Stomach (tissue), 9 donors: ENCODE results near the gene COLEC12. TPM values are rescaled to one million over a fixed set of nuclear protein-coding genes. Genes with fewer than 3 reads are reported as not detected.
"Not testable (repeated sequence)": the region's sequence is repeated elsewhere in the genome, so short reads cannot be mapped to it uniquely, and the experiment has no call there.

ENCODE experiments used
- DNase-seq, 2 donors: peaks; one replicate each; pipeline versions ENCODE4 v3.0.0 to v3.0.0-alpha.2; 2013 to 2019
- H3K27ac ChIP-seq, 5 donors: fragments of 200-600 bp in 4 of 5; sonication (generic) in 4 of 5; one replicate each; pipeline ENCODE4 v1.5.1; 2013 to 2019; ENCODE audit warnings: mild to moderate bottlenecking in 1 of 5, moderate library complexity in 1 of 5
- H3K27me3 ChIP-seq, 3 donors: fragments of 200-600 bp; sonication (generic); one replicate each; pipeline ENCODE4 v1.5.1; 2017 to 2019; ENCODE audit warnings: mixed run types in 1 of 3
- H3K36me3 ChIP-seq, 4 donors: fragments of 200-600 bp; sonication (generic); 1 replicate in 3 of 4; 2 replicates in 1 of 4; pipeline ENCODE4 v1.5.1; 2016 to 2019
- H3K4me1 ChIP-seq, 4 donors: fragments of 200-600 bp; sonication (generic); one replicate each; pipeline ENCODE4 v1.5.1; 2016 to 2019
- H3K4me3 ChIP-seq, 4 donors: fragments of 200-600 bp; sonication (generic) in 3 of 4; one replicate each; pipeline ENCODE4 v1.5.1; 2016 to 2019; ENCODE audit warnings: mild to moderate bottlenecking in 1 of 4
- H3K9me3 ChIP-seq, 4 donors: fragments of 200-600 bp; sonication (generic); one replicate each; pipeline ENCODE4 v1.5.1; 2016 to 2019
- CTCF ChIP-seq, 7 experiments: fragments of 450-650 bp in 4 of 7; fragments of 200-600 bp in 3 of 7; sonication (generic) in 3 of 7; IDR thresholded peaks; one replicate each; pipeline ENCODE4 v1.5.1; 2016 to 2019; ENCODE audit warnings: antibody characterized with exemption in 7 of 7, control low read depth in 2 of 7, mild to moderate bottlenecking in 1 of 7
- EP300 ChIP-seq: sonication (generic); formaldehyde crosslinking; IDR thresholded peaks from one replicate; pipeline ENCODE4 v1.6.1; 2017; ENCODE audit warnings: antibody characterized with exemption
- POLR2A ChIP-seq, 4 donors: fragments of 450-650 bp; IDR thresholded peaks; one replicate each; pipeline ENCODE4 v1.6.1; 2016; ENCODE audit warnings: antibody characterized with exemption in 4 of 4, control low read depth in 2 of 4, mild to moderate bottlenecking in 1 of 4, moderate library complexity in 1 of 4
- POLR2AphosphoS5 ChIP-seq, 3 donors: sonication (generic); formaldehyde crosslinking; IDR thresholded peaks; one replicate each; pipeline ENCODE4 v1.6.1; 2016; ENCODE audit warnings: antibody characterized with exemption in 3 of 3
- WGBS, 5 donors: extraction: QIAGEN DNeasy Blood & Tissue Kit in 3 of 5; methylation state at CpG; one replicate each; pipeline versions ENCODE4 v1.1.5 to v1.1.7; 2013 to 2018; 5-methylcytosine and 5-hydroxymethylcytosine counted together
- intact Hi-C: fragments of 100-400 bp; cut with DNase I; formaldehyde crosslinking; loops from one replicate; pipeline ENCODE4 v1.15.1; 2023; ENCODE audit warnings: low total_unique reads
- polyA plus RNA-seq, 3 donors: library from polyadenylated mRNA; stranded (reverse); fragments of 200-250 nt; gene quantifications; one replicate each; pipeline ENCODE4 v1.2.3, GENCODE V29; 2013
- total RNA-seq, 5 donors: library from RNA; depleted of rRNA; stranded (reverse); fragments of >200 nt; gene quantifications; one replicate each; pipeline versions ENCODE4 v1.1.0 to v1.2.3, GENCODE V29; 2014 to 2016
- donor health status: healthy with polysubstance abuse.
- donor health status: Bipolar disorder and iron deficiency.
- donor health status: healthy.

Gene COLEC12
- total and polyA plus RNA-seq, 8 donors: 1.7 to 37.5 (median 5.6) TPM

DNA sequence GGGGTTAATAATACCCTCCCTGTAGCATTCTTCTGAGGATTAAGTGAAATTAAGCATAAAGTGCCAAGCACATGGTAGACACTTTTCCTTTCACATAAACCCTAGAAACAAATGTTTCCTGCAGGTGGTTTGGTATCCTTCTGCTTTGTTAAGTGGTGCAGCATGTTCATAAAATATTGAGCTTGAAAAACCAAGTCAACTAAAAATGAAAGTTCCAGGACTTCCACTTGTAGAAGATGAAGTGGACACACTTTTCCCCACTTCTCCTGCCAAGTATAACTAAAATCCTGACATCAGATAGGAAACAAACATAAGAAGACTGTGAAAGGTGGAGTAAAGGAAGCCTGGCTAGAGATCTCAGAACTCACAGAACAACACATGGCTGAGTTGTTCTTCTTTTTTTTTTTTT, 90.5 kb downstream of the COLEC12 start:
- Histone ChIP-seq H3K27ac (no peak overlapping the region), H3K4me3 (no peak overlapping the region), H3K27me3 (no peaks in the 10 kb centered on the region), H3K9me3 (peaks cover 0 to 4% (median 2%) of the 10 kb centered on the region in 4 donors), H3K36me3 (no peaks in the 10 kb centered on the region), H3K4me1 (peaks cover 0 to 4% (median 0%) of the 10 kb centered on the region in 4 donors)
- intact Hi-C loops: no loop called here
- DNase-seq: no peak
- no peak for TF ChIP-seq CTCF (IDR thresholded peaks at IDR 0.05)
- TF ChIP-seq EP300: no peak

- no peak for DNase-seq
- Histone ChIP-seq H3K36me3 (no peaks in the 10 kb centered on the region), H3K4me1 (peaks cover 0 to 4% (median 0%) of the 10 kb centered on the region in 4 donors), H3K9me3 (peaks cover 0 to 17% (median 6%) of the 10 kb centered on the region in 4 donors), H3K27me3 (no peaks in the 10 kb centered on the region), H3K4me3 (no peak overlapping the region), H3K27ac (no peak overlapping the region)
- 79 to 95% (median 83%) methylated on average over 1 of the region's 1 CpG for WGBS, 5 donors
- no peak for TF ChIP-seq POLR2AphosphoS5 (IDR thresholded peaks at IDR 0.05)
- intact Hi-C loops: no loop called here
These were observed 92.1 kb downstream of the COLEC12 start for GRCh38 chr18:408367-408766.

DNA sequence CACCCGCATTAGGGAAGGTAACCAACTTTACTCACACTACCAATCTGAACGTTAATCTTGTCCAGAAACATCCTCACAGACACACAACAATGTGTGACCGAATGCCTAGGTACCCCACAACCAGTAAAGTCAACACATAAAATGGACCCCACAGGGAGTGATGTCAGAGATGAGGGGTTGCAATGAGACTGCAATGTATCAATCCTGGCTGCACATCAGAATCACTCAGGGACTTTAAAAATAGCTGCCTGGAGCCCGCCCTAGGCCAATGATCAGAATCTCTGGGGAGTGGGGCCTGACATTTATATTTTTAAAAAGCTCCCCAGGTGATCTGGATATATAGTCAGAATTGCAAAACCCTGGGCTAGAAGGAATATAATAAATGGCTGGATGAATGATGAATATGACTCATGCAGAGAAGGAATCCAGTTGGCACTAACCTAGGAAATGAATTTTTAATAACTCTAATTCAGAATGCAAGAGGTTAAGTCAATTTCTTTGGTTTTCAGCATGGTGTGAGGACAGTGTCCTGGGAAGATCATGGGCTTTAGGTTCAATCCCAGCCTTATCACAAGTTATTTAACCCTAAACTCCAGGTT, 92.8 kb downstream of the COLEC12 start:
- Histone ChIP-seq H3K9me3 (peaks cover 0 to 17% (median 6%) of the 10 kb centered on the region in 4 donors), H3K4me1 (peaks cover 0 to 4% (median 0%) of the 10 kb centered on the region in 4 donors), H3K27ac (no peak overlapping the region), H3K36me3 (no peaks in the 10 kb centered on the region), H3K27me3 (no peaks in the 10 kb centered on the region), H3K4me3 (no peak overlapping the region)
- intact Hi-C loops: no loop called here
- TF ChIP-seq POLR2AphosphoS5 (IDR thresholded peaks at IDR 0.05) (no peak), CTCF (IDR thresholded peaks at IDR 0.05) (no peak)
- no peak for DNase-seq
- WGBS, 5 donors: 80 to 92% (median 88%) methylated on average over 4 of the region's 4 CpGs

GRCh38 chr18:407191-407590, 93.3 kb downstream of the COLEC12 start:
- no peak for DNase-seq
- 90 to 95% (median 91%) methylated on average over 3 of the region's 3 CpGs for WGBS, 5 donors
- H3K27me3 ChIP-seq: no peaks in the 10 kb centered on the region
- peaks cover 0 to 17% (median 6%) of the 10 kb centered on the region in 4 donors for H3K9me3 ChIP-seq
- TF ChIP-seq POLR2AphosphoS5 (IDR thresholded peaks at IDR 0.05): no peak
- TF ChIP-seq CTCF (IDR thresholded peaks at IDR 0.05): no peak
- TF ChIP-seq POLR2A (IDR thresholded peaks at IDR 0.05): no peak
- H3K4me1 ChIP-seq: peaks cover 0 to 4% (median 0%) of the 10 kb centered on the region in 4 donors
- intact Hi-C loops: no loop called here
- no peak overlapping the region for H3K4me3 ChIP-seq
- H3K36me3 ChIP-seq: no peaks in the 10 kb centered on the region
- no peak overlapping the region for H3K27ac ChIP-seq

GRCh38 chr18:406677-407076, 93.8 kb downstream of the COLEC12 start:
- H3K36me3 ChIP-seq: no peaks in the 10 kb centered on the region
- intact Hi-C loops: no loop called here
- no peak overlapping the region for H3K4me3 ChIP-seq
- H3K4me1 ChIP-seq: peaks cover 0 to 4% (median 0%) of the 10 kb centered on the region in 4 donors
- peaks cover 0 to 17% (median 6%) of the 10 kb centered on the region in 4 donors for H3K9me3 ChIP-seq
- no peak overlapping the region for H3K27ac ChIP-seq
- no peak for DNase-seq
- WGBS, 5 donors: 74 to 94% (median 92%) methylated on average over 6 of the region's 6 CpGs
- H3K27me3 ChIP-seq: no peaks in the 10 kb centered on the region
- TF ChIP-seq POLR2AphosphoS5 (IDR thresholded peaks at IDR 0.05): no peak
- no peak for TF ChIP-seq EP300
- no peak for TF ChIP-seq POLR2A (IDR thresholded peaks at IDR 0.05)
- no peak for TF ChIP-seq CTCF (IDR thresholded peaks at IDR 0.05)

- H3K27ac ChIP-seq, H3K4me1 ChIP-seq, H3K4me3 ChIP-seq, H3K27me3 ChIP-seq, H3K36me3 ChIP-seq, DNase-seq, intact Hi-C loops: not testable (repeated sequence)
- peaks cover 0 to 17% (median 6%) of the 10 kb centered on the region in 4 donors for H3K9me3 ChIP-seq
- WGBS, 5 donors: 72 to 91% (median 89%) methylated on average over 4 of the region's 4 CpGs
These were observed 95.5 kb downstream of the COLEC12 start for GRCh38 chr18:405006-405405.
